ENCODE data around the gene TEKT3. TPM values are rescaled to one million over a fixed set of nuclear protein-coding genes. Genes with fewer than 3 reads are reported as not detected.

TEKT3 gene
- total RNA-seq, 4 donors from 2014 or later: 0.83 TPM; not detected in 3

GRCh38 chr17:15291674-15292361 is 49.6 kb downstream of the TEKT3 start:
- Histone ChIP-seq H3K36me3 (no peaks in the 10 kb centered on the region), H3K4me1 (peaks cover 0 to 12% (median 0%) of the 10 kb centered on the region in 3 donors), H3K27me3 (peaks cover 0 to 6% (median 0%) of the 10 kb centered on the region in 4 donors), H3K27ac (no peak overlapping the region), H3K9me3 (no peaks in the 10 kb centered on the region), H3K4me3 (no peak overlapping the region)
- DNase-seq: no peak
- 72 to 80% methylated on average over 6 to 7 of the region's 8 CpGs for WGBS, 2 donors
- TF ChIP-seq, protein P1, sequence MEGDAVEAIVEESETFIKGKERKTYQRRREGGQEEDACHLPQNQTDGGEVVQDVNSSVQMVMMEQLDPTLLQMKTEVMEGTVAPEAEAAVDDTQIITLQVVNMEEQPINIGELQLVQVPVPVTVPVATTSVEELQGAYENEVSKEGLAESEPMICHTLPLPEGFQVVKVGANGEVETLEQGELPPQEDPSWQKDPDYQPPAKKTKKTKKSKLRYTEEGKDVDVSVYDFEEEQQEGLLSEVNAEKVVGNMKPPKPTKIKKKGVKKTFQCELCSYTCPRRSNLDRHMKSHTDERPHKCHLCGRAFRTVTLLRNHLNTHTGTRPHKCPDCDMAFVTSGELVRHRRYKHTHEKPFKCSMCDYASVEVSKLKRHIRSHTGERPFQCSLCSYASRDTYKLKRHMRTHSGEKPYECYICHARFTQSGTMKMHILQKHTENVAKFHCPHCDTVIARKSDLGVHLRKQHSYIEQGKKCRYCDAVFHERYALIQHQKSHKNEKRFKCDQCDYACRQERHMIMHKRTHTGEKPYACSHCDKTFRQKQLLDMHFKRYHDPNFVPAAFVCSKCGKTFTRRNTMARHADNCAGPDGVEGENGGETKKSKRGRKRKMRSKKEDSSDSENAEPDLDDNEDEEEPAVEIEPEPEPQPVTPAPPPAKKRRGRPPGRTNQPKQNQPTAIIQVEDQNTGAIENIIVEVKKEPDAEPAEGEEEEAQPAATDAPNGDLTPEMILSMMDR (IDR thresholded peaks at IDR 0.05): no peak
- no peak for TF ChIP-seq POLR2A (IDR thresholded peaks at IDR 0.05)
- intact Hi-C loops (cut with DNase I): no loop called here

GRCh38 chr17:15290605-15291004 is 50.8 kb downstream of the TEKT3 start:
- WGBS, 2 donors: 89% methylated on average over 6 of the region's 6 CpGs
- TF ChIP-seq, protein P1 (IDR thresholded peaks at IDR 0.05): no peak
- TF ChIP-seq POLR2A (IDR thresholded peaks at IDR 0.05): no peak
- H3K27me3 ChIP-seq: peaks cover 0 to 6% (median 0%) of the 10 kb centered on the region in 4 donors
- H3K36me3 ChIP-seq: no peaks in the 10 kb centered on the region
- peaks cover 0 to 12% (median 0%) of the 10 kb centered on the region in 3 donors for H3K4me1 ChIP-seq
- H3K27ac ChIP-seq: no peak overlapping the region
- H3K4me3 ChIP-seq: no peak overlapping the region
- intact Hi-C loops (cut with DNase I): no loop called here
- H3K9me3 ChIP-seq: no peaks in the 10 kb centered on the region
- DNase-seq: no peak

DNA sequence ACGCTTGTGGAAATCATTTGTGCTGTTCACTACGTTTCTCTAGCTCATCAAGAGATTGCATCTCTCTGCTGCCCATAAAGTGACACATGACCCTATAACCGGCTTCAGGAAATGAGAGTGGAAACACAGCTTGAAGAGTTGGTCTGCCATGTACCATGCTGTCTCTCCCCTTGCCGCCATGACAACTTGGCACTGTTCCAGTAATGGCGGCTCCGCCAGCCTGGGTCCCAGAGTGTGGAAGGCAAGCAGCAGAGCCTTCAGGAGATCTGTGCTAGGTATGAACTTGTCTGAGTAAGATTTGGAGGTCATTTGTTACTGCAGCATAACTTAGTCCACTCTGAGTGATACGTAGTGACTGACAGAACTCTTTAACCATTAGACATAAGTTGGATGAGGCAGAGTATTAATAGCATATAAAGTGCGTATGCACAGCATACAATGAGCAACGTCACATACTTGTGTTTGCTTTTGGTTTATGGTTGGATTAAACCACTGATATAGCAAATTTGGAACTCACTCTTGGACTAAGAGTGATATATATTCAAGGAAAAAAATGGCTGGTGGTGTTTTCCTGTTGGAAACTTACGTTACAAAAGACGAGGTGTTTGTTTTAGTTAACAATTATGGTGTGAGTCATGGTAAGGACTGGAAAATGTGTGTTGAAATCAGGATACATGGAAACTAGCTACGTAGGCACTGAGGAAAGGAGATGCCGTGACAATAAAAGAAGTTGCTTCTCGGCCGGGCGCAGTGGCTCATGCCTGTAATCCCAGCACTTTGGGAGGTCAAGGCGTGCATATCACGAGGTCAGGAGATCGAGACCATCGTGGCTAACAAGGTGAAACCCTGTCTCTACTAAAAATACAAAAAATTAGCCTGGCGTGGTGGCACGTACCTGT is 51.9 kb downstream of the TEKT3 start:
- TF ChIP-seq POLR2A (IDR thresholded peaks at IDR 0.05): no peak
- Histone ChIP-seq H3K27me3 (peaks cover 0 to 8% (median 0%) of the 10 kb centered on the region in 4 donors), H3K4me3 (no peak overlapping the region), H3K36me3 (no peaks in the 10 kb centered on the region), H3K4me1 (peaks cover 0 to 12% (median 0%) of the 10 kb centered on the region in 3 donors), H3K27ac (no peak overlapping the region), H3K9me3 (no peaks in the 10 kb centered on the region)
- no peak for DNase-seq
- WGBS, 2 donors: 53 to 54% methylated on average over 20 to 21 of the region's 22 CpGs
- intact Hi-C loops (cut with DNase I): no loop called here

DNA sequence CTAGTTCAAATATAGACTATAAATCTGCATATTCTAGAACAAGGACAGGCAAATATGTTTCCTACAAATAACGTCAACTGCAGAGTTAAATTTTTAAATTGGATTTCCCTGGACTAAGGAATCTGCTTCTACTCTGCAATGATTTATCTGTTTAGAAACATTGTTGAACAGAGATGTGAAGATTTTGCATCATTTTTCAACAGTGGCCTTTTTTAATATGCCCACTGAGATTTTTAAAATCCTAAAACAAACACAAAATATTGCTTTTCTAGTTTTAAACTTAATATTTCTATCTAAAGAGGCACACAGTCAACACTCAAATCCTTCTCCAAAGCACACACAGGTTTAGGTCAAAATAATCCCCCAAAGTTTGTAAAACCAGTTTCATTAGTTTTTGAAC is 52.5 kb downstream of the TEKT3 start:
- 75 to 79% methylated on average over 1 of the region's 1 CpG for WGBS, 2 donors
- no peak for TF ChIP-seq POLR2A (IDR thresholded peaks at IDR 0.05)
- TF ChIP-seq, protein P1 (IDR thresholded peaks at IDR 0.05): no peak
- H3K27ac ChIP-seq: no peak overlapping the region
- no peak overlapping the region for H3K4me3 ChIP-seq
- H3K9me3 ChIP-seq: no peaks in the 10 kb centered on the region
- H3K36me3 ChIP-seq: no peaks in the 10 kb centered on the region
- intact Hi-C loops (cut with DNase I): no loop called here
- no peak for DNase-seq
- peaks cover 0 to 11% (median 0%) of the 10 kb centered on the region in 4 donors for H3K27me3 ChIP-seq
- H3K4me1 ChIP-seq: peaks cover 0 to 12% (median 0%) of the 10 kb centered on the region in 3 donors

DNA sequence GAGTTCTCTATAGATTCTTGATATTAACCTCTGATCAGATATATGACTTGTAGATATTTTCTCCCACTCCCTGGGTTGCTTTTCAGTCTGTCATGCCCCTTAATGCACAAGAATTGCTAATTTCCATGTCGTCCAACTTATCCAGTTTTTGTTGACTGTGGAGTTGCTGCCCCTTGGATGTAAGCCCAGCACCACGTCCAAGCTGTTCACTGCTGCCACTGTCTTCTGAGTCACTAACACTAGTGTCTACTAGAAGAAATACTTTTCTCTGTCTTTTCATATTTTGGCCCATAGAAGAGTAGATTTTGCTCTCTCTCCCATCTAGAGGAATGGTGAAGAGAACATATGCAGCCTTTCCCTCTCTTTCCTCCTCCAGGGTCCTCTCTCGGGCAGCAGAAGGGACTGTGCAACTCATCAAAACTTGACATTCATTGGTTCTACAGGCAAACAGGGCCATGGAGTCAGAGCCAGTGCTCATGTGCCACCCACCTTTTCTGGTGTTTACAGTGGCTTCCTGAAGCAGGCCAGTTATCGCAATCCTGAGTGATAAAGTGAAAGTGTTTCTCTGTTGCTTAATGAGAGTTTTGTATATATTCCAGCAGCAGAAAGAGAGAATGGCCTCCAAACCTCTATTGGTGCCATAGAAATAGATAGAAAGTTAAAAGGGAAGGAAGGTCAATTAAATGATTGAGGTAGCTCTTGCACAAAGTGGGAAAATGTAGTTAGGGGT is 53.7 kb downstream of the TEKT3 start:
- Histone ChIP-seq H3K36me3 (no peaks in the 10 kb centered on the region), H3K27ac (peak overlapping the region in 1 of 4 donors; percentile 18), H3K4me1 (peaks cover 0 to 12% (median 0%) of the 10 kb centered on the region in 3 donors), H3K9me3 (no peaks in the 10 kb centered on the region), H3K27me3 (peaks cover 0 to 16% (median 0%) of the 10 kb centered on the region in 4 donors), H3K4me3 (no peak overlapping the region)
- intact Hi-C loops (cut with DNase I): no loop called here
- no peak for DNase-seq
- 30 to 44% methylated on average over 3 of the region's 4 CpGs for WGBS, 2 donors
- no peak for TF ChIP-seq POLR2A (IDR thresholded peaks at IDR 0.05)
- TF ChIP-seq, protein P1 (IDR thresholded peaks at IDR 0.05): no peak

All from esophagus squamous epithelium (tissue), 5 donors.